Superior temporal gyrus (tissue), 1 donor: ENCODE measurements around the gene RNU6-9.
"Not testable (repeated sequence)": the region's sequence is repeated elsewhere in the genome, so short reads cannot be mapped to it uniquely, and the experiment has no call there.

Experiments
- DNase-seq: peaks from one replicate; pipeline ENCODE4 v3.0.0-alpha.2; 2016; ENCODE audit errors: extremely low spot score

RNU6-9 gene

GRCh38 chr19:892894-893689 lies at the start of gene RNU6-9, which contains the start of gene MED16:
Gene RNU6-9, plus strand, starts transcription at chr19:893484.
Gene MED16, minus strand, starts transcription at chr19:893187. Its CDS starts 2,056 bp downstream, at chr19:891131.
- DNase-seq = peak; percentile 98

GRCh38 chr19:843836-844545 lies 49.3 kb upstream of the RNU6-9 start:
- DNase-seq = no peak

DNA sequence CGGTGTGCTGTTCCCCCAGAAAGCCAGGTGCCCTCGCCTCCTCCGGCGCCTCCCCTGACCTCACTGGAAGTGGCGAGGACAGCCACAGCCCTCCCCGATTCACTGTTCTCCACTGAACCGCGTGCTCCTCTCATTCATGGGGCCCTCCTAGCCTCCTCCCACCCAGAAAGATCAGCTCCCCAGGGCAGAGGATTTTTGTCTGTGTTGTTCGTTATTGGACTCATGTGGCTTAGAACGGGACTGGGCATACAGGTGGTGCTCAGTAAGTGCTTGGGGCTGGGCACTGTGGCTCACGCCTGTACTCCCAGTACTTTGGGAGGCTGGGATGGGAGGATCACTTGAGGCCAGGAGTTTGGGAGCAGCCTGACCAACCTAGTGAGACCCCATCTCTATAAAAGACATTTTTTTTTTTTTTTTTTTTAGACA lies 48.7 kb upstream of the RNU6-9 start:
- DNase-seq = no peak

- DNase-seq = no peak
Observed at GRCh38 chr19:845707-846521, 47.4 kb upstream of the RNU6-9 start.

GRCh38 chr19:848386-848921 lies 44.8 kb upstream of the RNU6-9 start:
- no peak for DNase-seq

GRCh38 chr19:849195-849594 lies 44.1 kb upstream of the RNU6-9 start:
- DNase-seq = not testable (repeated sequence)

DNA sequence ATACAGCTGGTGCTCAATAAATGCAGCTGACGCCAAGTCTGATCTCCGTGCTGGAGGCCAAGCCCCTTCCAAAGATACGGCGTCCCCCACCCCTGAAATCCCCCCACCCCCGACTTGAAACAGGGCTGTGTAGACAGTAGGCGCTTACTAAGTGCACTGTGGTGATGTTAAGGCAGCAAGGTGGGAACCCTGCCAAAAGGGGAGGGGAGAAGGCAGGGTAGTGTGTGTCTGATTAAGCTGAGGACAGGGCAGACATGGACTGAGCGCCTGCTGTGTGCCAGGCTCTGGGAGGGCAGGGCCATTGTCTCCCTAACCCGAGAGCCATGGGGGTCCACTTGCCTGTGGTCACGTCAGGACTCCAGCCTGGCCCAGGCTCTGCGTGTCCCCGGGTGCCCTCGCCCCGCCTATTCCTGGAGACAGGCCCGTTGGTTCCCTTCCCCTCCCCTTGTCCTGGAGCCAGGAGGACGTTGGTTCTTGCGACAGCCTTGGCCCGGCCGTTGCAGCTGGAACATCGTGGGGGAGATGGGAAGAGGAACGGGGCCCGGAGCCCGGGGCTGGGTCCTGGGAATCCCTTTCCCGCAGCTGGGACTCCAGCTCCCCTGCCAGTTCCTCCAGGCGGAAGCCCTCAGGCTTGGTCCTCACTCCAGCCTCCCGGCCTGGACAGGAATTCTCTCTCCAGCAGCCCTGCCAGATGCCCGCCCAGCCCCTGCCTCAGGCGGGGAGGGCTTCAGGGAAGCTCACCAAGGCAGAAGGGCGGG lies 42.9 kb upstream of the RNU6-9 start:
- no peak for DNase-seq

DNA sequence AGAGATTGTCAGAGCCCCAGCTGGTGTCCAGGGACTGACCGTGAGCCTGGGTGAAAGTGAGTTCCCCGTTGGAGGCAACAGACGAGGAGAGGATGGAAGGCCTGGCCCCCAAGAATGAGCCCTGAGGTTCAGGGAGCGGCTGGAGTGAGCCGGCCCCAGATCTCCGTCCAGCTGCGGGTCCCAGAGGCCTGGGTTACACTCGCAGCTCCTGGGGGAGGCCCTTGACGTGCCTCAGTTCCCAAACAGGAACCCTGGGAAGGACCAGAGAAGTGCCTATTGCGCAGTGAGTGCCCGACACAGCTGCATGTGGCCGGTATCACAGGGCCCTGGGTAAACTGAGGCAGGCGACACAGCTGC lies 42.3 kb upstream of the RNU6-9 start:
- no peak for DNase-seq

DNA sequence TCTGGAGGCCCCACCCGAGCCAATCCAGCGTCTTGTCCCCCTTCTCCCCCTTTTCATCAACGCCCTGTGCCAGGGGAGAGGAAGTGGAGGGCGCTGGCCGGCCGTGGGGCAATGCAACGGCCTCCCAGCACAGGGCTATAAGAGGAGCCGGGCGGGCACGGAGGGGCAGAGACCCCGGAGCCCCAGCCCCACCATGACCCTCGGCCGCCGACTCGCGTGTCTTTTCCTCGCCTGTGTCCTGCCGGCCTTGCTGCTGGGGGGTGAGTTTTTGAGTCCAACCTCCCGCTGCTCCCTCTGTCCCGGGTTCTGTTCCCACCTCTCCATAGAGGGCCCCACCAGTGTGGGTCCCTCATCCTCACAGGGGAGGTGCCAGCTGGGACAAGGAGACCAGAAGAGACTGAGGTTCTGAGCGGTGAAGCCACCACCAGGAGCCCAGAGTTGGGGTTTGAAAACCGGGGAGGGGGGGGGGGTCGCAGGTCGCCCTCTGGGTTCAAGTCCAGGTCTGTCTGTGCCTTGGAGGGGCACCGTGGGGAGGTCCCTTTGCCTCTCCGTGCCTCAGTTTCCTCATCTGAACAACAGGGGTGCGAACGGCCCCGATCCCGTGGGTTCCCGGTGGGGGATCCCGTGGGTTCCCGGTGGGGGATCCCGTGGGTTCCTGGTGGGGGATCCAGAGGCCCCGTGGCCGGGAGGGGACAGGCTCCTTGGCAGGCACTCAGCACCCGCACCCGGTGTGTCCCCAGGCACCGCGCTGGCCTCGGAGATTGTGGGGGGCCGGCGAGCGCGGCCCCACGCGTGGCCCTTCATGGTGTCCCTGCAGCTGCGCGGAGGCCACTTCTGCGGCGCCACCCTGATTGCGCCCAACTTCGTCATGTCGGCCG lies 40.9 kb upstream of the RNU6-9 start, which contains the start of gene ELANE:
Gene ELANE, plus strand, starts transcription at position 168 of the 878 bp plus-strand sequence. Its CDS starts 26 bp downstream, at position 194.
- DNase-seq = no peak

GRCh38 chr19:853014-853585 lies 40.2 kb upstream of the RNU6-9 start:
- no peak for DNase-seq

DNA sequence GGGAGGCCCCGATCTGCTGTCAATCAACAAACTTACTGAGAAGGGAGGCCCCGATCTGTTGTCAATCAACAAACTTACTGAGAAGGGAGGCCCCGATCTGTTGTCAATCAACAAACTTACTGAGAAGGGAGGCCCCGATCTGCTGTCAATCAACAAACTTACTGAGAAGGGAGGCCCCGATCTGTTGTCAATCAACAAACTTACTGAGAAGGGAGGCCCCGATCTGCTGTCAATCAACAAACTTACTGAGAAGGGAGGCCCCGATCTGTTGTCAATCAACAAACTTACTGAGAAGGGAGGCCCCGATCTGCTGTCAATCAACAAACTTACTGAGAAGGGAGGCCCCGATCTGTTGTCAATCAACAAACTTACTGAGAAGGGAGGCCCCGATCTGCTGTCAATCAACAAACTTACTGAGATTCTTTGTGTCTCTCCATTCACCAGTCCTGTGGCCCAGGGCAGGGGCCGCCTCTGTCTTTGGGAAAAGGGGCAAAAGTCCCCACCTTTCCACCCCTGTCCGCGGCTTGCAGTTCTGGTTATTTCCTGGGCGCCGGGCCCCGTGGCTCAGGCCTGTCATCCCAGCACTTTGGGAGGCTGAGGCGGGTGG lies 39.6 kb upstream of the RNU6-9 start:
- not testable (repeated sequence) for DNase-seq

DNA sequence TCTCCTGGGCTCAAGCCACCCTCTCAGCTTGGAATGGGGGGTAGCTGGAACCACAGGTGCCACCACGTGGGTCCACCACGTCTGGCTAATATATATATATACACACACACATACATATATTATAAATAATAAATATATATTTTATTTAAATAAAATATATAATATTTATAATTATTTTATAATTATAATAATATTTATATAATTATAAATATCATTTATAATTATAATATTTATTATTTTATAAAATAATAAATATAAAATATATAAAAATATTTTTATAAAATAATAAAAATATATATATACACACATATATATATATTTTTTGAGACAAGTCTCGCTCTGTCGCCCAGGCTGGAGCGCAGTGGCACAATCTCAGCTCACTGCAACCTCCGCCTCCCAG lies 38.7 kb upstream of the RNU6-9 start:
- no peak for DNase-seq

DNA sequence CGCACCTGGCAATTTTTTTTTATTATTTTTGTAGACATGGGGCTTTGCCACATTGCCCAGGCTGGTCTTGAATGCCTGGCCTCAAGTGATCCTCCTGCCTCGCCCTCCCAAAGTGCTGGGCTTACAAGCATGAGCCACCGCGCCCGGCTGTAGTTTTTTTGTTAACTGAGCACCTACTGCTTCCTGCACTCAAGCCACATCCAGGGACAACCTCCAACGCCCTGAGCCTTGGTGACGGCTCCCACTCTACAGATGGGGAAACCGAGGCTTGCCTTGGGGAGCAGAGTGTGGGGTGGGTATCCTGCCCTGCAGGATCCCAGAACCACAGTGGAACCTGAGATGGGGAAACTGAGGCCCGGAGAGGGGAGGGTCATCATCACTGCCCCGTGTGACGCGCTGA lies 38.1 kb upstream of the RNU6-9 start:
- no peak for DNase-seq

DNA sequence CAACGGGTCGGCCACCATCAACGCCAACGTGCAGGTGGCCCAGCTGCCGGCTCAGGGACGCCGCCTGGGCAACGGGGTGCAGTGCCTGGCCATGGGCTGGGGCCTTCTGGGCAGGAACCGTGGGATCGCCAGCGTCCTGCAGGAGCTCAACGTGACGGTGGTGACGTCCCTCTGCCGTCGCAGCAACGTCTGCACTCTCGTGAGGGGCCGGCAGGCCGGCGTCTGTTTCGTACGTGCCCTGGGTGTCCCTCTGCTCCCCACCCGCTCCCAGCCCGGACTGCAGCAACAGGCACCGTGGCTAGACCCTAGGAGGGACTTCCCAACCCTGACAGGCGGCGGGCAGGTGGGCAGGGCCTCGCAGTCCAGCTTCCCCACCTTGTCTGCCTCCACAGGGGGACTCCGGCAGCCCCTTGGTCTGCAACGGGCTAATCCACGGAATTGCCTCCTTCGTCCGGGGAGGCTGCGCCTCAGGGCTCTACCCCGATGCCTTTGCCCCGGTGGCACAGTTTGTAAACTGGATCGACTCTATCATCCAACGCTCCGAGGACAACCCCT lies 37.6 kb upstream of the RNU6-9 start:
- DNase-seq = no peak

DNA sequence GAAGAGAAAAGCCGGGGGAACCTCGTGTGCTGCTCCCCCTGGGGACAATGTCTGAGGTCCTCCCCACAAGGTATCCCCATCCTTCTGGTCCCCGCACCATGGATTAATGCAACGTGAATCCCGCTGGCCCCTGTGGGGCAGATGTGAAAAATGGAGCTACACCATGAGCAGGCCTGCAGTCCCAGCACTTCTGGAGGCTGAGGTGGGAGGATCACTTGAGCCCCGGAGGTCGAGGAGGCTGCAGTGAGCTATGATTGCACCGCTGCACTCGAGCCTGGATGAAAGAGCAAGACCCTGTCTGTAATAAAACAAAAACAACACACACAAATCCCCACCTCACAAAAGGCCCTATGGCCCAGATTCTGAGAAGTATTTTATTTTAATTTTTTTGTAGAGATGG lies 35.0 kb upstream of the RNU6-9 start:
- DNase-seq = no peak

DNA sequence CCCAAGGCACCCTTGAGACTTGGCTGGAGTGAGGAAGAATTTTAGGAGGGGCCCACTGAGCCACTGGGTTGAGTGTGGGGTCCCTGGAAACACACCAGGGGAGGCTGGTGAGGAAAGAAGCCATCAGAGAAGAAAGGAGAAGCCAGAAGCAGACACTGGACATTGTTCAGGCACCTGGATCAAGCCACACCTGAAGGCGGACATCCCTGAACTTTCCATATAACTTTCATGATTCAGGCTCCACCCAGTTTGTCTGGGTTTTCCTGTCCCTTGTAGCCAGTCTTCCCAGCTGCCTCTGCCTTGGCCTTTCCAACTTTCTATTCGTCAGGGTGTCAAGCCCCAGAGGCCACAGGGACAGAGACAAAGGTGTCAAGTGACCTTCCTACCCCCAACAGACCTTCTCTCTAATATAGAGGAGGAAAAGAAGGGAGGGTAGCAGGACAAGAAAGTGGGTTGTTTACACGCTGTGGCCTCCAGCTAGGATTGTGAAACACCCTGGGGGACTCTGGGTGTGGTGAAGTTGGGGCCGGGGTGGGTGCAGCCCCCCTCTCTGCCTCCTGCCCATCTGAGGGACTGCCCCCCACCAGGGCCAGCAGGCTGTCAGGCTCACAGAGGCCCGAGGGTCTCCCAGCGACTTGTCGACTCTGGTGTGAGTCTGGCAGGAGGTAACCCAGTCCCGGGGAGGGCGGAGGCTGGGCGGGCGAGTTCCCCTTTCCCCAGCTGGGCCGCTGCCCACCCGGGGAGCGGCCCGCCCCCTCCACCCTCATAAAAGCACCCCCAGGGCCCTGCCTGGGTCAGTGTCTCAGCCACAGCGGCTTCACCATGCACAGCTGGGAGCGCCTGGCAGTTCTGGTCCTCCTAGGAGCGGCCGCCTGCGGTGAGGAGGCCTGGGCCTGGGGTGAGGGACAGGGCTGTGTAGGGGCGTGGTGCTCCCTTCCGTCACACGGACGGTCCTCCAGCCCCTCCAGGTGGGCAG lies 34.1 kb upstream of the RNU6-9 start, which contains the start of gene CFD:
Gene CFD, plus strand, starts transcription at position 797 of the 976 bp plus-strand sequence. Its CDS starts 26 bp downstream, at position 823.
- no peak for DNase-seq

GRCh38 chr19:861141-861755 lies 32.0 kb upstream of the RNU6-9 start:
- no peak for DNase-seq
